Superior temporal gyrus (tissue), 1 donor: ENCODE measurements around the gene TMEM269.

Experiments
- DNase-seq: peaks from one replicate; pipeline ENCODE4 v3.0.0-alpha.2; 2016; ENCODE audit errors: extremely low spot score

Gene TMEM269

DNA sequence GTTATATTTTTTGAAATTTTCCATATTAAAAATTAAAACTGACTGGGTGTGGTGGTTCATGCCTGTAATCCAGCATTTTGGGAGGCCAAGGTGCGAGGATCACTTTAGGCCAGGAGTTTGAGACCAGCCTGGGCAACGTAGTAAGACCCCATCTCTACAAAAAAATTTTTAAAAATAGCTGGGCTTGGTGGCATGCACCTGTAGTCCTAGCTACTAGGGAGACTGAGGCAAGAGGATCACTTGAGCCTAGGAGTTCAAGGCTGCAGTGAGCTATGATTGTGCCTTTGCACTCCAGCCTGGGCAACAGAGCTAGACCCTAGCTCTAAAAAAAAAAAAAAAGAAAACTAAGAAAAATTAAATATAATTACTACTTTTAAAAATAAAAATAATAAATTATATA lies 36.9 kb downstream of the TMEM269 start:
- no peak for DNase-seq

DNA sequence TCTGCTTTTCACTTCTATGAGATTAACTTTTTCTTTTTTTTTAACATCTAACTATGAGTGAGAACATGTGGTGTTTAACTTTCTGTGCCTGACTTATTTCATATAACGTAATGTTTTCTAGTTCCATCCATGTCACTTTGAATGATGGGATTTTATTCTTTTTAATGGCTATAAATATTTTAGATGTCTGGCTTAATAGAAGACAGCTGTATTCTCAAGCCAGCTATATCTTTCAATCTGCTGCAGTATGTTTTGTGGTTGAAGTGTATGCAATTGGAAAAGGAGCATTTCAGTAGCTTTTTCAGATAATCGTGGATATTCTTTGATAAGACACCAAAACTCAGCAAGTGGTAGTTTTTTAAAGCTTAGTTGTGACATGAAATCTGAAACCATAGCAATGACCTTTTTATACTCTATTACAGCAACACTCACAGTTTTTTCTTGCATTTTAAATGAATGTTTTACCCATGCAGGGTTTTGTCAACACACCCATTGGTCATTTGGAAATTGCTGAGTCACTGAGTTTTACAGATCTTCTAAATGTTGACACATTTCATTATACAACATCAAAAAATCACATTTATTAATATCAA lies 38.1 kb downstream of the TMEM269 start:
- no peak for DNase-seq

DNA sequence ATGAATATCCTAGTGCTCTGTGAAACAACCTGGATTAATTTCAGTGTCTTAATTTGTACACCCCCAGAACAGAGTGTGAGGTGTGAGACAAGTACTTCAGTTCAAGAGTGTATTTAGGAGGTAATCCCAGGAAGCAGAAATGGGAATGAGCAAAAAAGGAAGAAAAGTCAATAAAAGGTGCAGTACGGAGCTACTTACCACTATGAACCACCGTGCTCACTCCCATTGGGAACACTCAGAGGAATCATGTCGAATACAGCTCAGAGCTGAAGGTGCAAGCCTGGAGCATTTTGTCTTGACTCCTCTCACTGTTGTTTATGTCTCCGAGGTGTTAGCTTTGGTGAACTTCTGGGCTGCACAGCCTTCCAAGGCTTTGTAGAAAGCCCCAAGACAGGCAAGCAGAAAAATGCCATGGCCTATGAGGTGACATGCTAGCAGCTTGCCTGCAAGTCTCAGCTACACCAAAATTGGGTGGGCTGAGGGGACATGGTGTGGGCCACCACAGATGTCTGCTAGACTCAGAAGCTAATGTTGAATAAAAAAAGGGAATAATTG lies 39.8 kb downstream of the TMEM269 start:
- DNase-seq: no peak

DNA sequence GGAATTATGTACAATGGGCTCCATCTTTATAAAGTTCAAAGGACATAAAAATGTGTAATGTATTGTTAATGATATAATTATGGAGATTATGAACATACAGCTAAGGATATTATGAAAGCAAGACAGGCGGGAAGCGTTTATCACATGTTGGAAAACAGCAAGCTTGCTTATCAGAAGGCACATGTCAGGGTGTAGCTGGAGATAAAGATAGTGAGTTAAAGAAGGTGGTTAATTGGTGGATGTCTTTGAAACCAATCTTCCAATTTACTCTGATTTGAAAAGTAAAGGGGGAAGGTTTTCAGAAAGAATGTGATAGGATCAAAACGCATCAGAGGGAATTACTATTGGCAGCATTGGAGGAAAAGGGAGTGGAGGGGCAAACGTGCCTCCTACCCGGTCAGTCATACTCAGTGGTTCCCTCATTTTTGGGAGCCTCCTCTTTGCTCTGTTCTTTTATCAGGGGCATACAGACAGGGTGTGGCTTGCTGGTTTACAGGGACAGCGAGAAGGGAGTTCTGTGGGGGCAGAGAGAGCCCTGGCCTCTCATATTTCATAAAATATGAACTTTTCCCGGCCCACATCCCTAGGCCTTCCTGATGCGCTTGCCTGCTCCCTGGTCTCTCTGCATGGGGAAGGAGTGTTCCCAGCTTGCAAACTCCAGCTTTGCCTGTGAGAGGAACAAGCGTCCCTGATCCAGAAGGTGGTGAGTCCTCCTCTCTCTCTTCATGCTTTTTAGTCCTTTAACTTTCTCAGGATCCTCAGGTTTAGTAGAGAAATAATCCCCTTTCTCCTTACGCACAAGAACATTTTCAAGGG lies 40.5 kb downstream of the TMEM269 start:
- no peak for DNase-seq

DNA sequence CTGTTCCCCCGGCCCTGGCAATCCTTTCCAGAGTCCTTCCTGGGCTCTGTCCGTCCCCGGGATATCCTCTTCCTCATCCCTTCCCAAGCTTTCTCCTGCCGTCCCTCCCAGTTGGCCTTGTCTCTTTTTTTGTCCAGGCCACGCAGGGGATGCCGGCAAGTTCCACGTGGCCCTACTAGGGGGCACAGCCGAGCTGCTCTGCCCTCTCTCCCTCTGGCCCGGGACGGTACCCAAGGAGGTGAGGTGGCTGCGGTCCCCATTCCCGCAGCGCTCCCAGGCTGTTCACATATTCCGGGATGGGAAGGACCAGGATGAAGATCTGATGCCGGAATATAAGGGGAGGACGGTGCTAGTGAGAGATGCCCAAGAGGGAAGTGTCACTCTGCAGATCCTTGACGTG lies 45.8 kb downstream of the TMEM269 start:
- no peak for DNase-seq

DNA sequence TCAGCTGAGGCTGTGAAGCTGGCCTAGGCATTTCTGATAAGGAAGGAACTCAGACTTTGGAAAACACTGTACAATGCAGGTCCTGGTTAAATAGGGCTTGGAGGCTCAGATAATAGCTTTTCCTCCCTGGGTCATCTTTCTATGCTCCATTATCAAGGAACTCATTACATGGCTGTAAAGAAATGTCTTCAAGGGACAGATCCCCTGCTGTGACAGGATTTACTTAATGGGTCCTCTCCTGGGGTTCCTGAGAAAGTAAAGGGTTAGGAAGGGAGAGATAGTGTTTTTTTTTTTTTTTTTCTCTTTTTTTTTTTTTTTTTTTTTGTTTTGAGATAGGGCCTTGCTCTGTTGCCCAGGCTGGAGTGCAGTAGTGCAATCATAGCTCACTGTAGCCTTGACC lies 46.5 kb downstream of the TMEM269 start:
- no peak for DNase-seq

DNA sequence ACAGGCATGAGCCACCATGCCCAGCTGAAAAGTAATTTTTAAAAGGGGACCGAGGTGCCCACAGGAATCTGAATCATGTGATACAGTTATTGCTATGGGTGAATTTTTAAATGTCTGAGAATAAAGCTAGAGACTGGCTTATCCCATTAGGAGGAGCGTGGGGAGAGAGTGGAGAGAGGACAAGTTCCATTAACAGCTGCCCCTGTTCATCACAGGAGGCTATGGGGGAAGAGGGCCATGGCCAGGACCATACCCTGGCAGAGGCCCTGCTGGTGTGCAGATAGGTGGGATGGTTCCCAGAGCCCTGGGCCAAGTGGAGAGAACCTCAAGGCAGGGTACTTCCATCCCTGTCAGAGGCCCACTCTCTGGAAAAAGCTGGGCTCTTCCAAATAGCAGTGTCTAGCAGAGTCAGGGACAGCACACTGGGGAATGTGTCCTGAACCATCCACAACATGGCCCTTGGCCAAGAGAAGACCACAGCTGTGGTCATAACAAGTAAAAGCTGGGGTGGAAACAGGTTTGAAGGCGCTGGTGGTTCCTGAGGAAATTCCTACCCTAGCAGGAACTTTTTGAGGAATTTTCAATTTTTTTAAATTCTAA lies 48.0 kb downstream of the TMEM269 start:
- DNase-seq: no peak

DNA sequence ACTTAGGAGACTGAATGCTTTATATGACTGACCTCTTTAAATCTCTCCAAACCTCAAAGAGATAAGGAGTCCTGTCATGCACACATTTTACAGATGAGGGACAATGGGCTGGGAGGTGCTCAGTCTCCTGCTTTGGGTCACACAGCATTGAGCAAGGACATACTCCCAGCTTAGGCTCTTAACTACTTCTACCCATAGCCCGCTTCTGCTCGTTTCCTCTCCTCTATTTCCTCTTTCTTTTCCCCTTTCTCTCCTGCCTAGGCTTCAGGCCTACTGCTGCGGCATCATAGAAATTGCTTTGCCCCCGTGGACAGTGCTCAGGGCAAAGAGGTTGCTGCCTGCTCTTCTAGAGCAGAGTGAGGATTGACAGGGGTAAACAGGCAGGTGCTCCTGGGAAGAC lies 49.2 kb downstream of the TMEM269 start:
- DNase-seq: no peak

DNA sequence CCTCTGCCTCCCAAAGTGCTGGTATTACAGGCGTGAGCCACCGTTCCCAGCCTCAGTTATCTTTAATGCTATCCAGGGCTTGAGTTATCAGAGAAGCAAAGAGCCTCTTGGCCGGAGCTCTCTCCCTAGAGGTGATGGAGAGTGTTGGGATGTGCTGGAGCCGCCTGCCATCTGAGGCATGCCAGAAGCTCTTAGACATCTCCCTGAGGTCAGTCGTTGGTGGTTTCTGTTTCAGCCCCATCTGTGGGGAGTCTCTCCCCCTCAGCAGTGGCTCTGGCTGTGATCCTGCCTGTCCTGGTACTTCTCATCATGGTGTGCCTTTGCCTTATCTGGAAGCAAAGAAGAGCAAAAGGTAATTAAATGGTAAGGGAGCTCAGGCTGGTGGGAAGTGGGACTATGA lies 50.0 kb downstream of the TMEM269 start:
- DNase-seq: no peak

DNA sequence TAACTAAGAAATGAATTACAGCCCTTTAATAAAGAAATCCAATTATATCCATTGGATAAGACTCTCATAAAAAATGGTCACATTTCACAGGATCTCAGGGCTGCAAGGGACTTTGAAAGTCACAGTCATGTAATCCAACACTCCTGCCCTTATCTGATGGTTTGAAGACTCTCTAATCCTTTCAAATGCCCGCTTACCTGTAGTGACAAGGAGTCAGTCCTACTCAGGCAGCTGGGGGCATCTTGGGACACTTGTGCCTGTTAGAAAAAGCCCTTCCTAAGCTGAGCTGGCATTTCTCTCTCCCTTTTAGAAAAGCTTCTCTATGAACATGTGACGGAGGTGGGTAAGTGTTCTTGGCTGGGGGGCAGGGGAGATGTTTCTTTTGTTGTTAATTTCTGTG lies 50.6 kb downstream of the TMEM269 start:
- no peak for DNase-seq

DNA sequence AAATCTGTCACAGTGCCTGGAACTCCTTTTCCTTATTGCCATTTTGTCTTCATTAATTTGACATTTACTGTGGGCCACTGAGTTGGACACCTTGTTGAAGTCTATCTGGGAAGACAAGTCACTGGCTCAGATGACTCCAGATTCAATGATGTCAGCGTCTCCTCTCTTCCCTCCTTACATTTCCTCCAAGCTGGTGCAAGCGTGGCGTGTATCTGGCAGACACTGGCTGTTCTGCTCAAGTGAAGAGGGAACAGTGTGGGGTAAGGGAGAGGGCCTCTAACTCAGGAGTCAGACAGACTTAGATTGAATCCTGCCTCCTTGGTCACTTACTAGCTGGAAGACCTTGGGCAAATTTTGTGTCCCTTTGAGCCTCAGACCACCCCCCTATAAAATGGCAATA lies 52.9 kb downstream of the TMEM269 start:
- no peak for DNase-seq

DNA sequence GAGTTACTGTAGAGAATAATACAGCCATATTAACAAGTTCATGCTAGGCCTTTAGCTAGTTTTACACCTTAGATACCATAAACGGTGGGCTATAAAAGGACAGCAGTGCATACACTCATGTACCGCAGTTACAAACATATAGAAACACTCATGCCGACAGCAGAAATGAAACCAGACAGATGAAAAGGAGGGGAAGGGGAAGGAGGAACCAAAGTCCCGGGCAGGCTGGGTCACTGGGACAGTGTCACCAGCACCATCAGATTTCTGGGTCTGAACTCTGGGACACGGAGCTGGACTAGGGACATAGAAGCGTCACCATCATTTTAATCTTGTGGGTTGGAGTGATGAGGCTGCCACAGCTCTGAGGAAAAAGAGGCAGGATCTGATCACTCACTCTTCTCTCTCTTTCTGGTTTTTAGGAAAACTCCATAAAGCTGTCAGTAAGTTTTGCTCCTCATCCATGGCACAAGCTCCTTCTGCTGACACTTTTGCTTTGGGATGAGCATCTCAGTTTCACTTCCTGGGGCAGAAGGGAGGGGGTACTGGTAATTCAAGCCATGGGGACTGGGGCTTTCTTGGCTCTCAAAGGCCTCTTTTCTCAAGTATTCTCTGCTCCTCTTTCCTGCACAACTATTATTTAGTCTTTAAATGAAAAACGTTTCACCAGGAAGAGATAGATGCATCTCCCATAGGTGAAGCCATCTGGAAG lies 53.8 kb downstream of the TMEM269 start:
- no peak for DNase-seq

DNA sequence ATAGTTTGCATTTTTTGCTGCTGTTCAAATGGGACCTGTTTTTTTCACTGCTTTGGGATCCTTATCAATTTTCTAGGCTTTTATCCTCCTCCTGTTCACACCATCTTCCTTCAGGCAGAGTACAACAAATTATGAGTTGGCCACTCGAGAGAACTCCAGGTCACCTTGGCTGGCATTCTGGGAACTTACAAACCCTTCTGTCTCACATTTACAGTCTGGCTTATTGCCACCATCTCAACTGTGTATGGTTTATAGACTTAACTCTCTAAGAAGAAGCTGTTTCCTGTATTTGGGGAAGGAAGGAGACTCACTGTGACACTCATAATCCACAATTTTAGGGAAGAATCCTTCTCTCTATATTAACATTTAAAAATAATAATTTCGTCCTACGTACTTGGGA lies 56.2 kb downstream of the TMEM269 start:
- DNase-seq: no peak

DNA sequence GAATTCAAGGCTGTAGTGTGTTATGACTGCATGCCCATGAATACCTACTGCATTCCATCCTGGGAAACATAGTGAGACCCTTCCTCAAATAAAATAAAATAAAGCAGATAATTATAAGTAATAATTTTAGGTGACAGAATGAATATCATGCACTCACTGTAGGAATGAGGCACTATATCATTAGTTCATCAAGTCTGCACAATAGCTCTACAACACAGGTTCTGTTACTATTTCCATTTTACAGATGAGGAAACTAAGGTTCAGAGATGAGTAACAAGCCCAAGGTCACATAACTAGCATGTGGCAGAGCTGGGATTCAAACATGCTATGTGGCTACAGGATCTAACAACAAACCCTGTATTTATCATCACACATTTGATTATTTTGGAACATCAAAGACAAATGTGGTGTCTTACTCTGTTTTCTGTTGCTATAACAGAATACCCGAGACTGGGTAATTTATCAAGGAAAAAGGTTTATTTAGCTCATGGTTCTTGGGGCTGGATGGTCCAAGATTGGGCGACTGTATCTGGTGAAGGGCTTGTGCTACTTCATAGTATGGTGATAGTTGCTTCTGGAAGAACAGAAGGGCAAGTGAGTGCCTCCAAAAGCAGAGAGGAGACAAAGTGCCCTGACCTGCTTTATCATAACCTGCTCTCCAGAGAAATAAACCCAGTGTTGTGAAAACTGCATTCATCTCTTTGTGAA lies 56.8 kb downstream of the TMEM269 start:
- no peak for DNase-seq

DNA sequence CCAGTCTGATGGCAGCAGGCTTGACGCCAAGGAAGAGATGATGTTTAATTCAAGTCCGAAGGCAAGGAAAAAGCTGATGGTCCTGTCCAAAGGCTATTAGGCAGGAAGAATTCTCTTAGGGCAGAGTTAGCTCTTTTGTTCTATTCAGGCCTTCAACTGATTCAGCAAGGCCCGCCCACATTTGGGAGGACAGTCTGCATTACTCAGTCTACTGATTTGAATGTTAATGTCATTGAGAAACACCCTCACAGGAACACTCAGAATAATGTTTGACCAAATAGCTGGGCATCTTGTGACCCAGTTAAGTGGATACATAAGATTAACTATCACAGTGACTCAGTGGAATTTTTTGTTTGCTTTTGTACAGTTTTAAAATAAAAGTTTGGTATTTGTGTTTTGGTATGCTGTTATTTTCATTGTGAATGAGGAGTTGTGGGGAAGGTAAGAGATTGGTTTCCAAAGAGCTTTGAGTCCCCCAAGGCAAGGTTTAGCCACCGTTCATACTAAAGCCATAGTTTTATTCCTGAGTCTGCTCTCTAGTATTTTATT lies 59.9 kb downstream of the TMEM269 start:
- DNase-seq: no peak

DNA sequence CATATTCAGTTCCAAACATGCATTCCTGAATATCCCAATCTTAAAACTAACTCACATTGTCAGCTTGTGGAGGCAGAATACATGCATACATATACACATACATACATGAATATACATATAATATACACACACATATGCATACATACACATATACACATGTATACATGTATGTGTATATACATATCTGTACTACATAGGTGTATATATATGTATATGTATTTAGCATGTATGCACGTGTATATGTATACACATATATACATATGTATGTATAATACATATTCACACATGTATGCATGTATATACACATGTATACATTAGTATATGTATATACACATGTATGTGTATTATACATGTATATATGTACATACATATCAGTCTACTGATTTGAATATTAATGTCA lies 60.4 kb downstream of the TMEM269 start:
- DNase-seq: no peak

DNA sequence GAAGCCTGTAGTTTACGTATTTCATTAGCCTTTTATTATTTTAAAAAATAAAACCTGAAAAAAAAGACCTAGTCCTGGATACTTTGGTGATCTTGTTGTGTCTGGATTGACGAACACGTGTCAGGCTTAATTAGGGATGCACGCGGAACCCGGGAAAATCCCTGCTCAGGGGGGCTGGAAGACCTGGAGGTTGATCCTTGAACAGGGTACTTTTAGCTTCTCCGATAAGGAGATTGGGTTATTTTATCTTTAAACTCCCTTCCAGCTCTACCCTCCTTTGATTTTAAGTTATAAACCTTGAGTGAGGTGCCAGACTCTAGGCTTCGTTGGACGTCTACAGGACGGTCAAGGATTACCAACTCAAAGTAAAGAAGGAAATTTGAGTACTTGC lies 61.1 kb downstream of the TMEM269 start:
- no peak for DNase-seq

DNA sequence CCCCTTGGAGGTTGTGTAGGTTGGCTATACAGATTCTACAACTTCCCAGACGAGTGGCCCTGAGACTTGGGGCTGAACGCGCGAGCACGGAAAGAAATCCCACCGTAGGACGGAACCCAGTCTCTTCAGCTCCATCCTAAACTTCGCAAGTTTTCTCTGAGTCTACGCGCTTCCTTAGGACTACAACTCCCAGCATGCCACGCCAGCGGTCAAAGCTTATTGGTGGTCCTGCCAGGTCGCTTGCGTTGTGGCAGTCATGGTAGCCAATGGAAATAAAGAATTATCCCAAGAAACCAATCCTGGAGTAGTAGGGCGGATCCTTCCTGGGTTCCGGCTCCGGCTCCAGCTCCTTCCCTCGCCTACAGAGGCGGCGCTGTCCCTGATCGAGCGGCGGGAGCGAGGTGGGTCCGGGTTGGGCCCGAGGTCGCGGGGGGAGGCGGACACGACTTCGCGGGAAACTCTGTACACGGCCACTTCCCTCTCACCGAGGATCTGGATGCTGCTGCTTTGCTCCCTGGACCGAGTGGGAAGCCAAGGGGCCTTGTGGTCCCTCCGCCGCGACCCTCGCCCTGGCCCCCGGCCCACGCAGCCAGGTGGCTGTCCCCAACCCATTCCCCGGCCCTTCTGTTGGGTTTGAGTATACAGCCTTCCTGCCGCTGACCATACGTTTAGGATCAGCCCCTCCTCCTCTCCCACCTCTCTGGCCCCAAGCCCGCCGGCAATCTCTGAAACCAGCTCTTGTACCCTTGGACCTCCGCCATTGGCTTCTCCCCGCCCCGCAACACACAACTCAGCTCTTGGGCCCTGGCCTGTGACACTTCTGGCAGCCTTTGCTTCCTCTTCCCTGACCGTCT lies 61.7 kb downstream of the TMEM269 start, which contains the start of gene ZNF691:
TSS of gene ZNF691 (plus strand) at position 357 of the 854 bp plus-strand sequence. CDS start 3,046 bp downstream, outside the sequence.
- DNase-seq: peak; percentile 99

DNA sequence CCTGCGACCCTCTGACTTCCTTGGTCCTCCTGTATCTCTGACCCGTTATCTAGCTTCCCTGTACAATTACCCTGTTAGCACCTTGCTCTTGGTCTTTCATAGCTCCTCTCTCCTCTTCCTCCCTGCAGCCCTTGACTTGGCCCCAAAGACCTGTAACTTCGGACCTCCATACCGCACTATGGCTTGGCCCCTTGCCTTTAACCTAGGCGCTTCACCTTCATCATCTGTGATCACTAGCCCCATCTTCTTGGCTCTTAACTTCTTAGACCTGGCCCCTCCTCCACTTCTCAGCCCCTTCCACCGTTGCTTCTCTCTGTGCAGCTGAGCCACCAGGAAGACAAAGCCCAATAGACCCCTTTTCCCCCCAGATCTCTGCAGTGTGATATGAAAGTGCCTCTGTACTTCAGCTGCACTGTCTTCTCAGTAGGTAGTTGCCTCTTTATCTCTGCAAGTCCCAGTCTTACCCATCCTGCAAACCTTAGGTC lies 62.4 kb downstream of the TMEM269 start:
- DNase-seq: no peak
